ENCODE data around the gene RAD51B.

The RAD51B gene

GRCh38 chr14:68446243-68447040 lies 626.9 kb downstream of the RAD51B start:
- H3K4me3 ChIP-seq (ENCODE audit: low read depth, low read length) = no peak overlapping the region
- no peak for DNase-seq (ENCODE audit: low read depth)
- no peak for TF ChIP-seq CTCF (IDR thresholded peaks at IDR 0.05; ENCODE audit: insufficient read depth, low read depth, low read length, missing control alignments)

GRCh38 chr14:68447581-68448251 lies 628.1 kb downstream of the RAD51B start:
- DNase-seq (ENCODE audit: low read depth) = no peak
- no peak for TF ChIP-seq CTCF (IDR thresholded peaks at IDR 0.05; ENCODE audit: insufficient read depth, low read depth, low read length, missing control alignments)
- H3K4me3 ChIP-seq (ENCODE audit: low read depth, low read length) = no peak overlapping the region

GRCh38 chr14:68448252-68448902 lies 628.8 kb downstream of the RAD51B start:
- no peak for TF ChIP-seq CTCF (IDR thresholded peaks at IDR 0.05; ENCODE audit: insufficient read depth, low read depth, low read length, missing control alignments)
- DNase-seq (ENCODE audit: low read depth) = no peak

GRCh38 chr14:68449561-68450181 lies 630.1 kb downstream of the RAD51B start:
- no peak for TF ChIP-seq CTCF (IDR thresholded peaks at IDR 0.05; ENCODE audit: insufficient read depth, low read depth, low read length, missing control alignments)
- no peak overlapping the region for H3K4me3 ChIP-seq (ENCODE audit: low read depth, low read length)
- DNase-seq (ENCODE audit: low read depth) = peak; percentile 23

More at GRCh38 chr14:68448252-68448902, 628.8 kb downstream of the RAD51B start:
- H3K4me3 ChIP-seq (ENCODE audit: low read depth, low read length) = no peak overlapping the region

- no peak for TF ChIP-seq CTCF (IDR thresholded peaks at IDR 0.05; ENCODE audit: insufficient read depth, low read depth, low read length, missing control alignments)
- H3K4me3 ChIP-seq (ENCODE audit: low read depth, low read length) = no peak overlapping the region
- no peak for DNase-seq (ENCODE audit: low read depth)
Measured at GRCh38 chr14:68450391-68451120, 631.0 kb downstream of the RAD51B start.

- H3K4me3 ChIP-seq (ENCODE audit: low read depth, low read length) = no peak overlapping the region
- TF ChIP-seq CTCF (IDR thresholded peaks at IDR 0.05; ENCODE audit: insufficient read depth, low read depth, low read length, missing control alignments) = no peak
- peak; percentile 20 for DNase-seq (ENCODE audit: low read depth)
Measured at GRCh38 chr14:68451696-68452373, 632.3 kb downstream of the RAD51B start.

All from GM12865 (cell line).